Astrocyte of the spinal cord (primary cell): ENCODE results near the gene MEGF6.

Experiments used
- DNase-seq: peaks from one replicate; pipeline ENCODE4 v3.0.0; 2011; ENCODE audit warnings: low read depth, low spot score
- H3K4me3 ChIP-seq: 2 replicates; pipeline ENCODE4 v1.5.1; 2011; ENCODE audit warnings: low read depth, mild to moderate bottlenecking, low read length, moderate library complexity
- in situ Hi-C: cut with HindIII; loops from 2 replicates; pipeline ENCODE4 v1.10.0; 2017; ENCODE audit warnings: low sequenced_read_pairs
- TF ChIP-seq, protein P1 (sequence below): IDR thresholded peaks from 2 replicates; pipeline ENCODE4 v1.5.1; 2012; ENCODE audit warnings: low read depth, mild to moderate bottlenecking, low read length, inconsistent platforms

Gene MEGF6

DNA sequence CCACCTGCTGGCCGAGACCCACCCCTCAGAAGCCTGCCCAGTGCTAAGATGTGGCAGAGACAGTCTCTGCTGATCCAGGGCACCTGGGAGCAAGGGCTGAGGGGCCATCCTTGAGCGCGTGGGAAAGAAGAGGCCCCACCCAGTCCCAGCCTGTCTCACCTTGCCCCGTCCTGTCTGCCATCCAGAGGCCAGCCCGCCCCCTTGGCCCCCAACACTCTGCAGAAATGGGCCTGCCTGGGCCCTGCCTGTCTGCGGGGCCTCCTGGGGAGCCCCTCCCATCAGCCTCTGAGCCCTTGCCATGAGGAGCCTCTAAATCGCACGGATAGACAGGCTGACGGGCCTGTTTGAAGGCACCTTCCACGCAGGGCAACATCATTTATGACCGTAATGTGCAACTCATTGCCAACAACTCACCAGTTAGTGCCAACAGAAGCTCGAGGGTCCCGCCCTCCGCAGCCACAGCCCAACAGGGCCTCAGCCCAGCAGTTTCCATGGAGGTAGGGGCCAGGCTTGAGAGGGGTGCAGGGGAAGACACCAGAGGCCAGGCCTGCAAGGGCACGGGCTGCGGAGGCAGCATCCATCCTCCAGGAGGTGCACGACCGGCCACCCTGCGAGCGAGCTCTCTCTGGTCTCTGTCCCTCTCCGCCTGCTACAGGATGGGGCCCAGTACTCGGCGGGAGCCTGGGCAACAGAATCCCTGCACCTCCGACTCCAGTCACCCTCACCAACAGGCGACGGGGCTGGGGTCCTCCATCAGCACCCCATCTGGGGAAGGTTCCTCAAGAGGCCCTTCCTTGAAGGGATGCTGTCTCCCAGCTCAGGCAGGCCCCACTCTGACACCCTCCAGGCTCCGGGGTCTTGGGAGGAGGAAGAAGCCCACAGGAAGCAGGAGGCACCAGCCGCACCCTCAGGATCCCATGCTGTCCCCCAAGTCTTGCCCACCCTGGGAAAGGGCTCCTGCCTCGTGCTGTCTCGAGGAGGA lies 78.0 kb downstream of the MEGF6 start:
- TF ChIP-seq, protein P1, sequence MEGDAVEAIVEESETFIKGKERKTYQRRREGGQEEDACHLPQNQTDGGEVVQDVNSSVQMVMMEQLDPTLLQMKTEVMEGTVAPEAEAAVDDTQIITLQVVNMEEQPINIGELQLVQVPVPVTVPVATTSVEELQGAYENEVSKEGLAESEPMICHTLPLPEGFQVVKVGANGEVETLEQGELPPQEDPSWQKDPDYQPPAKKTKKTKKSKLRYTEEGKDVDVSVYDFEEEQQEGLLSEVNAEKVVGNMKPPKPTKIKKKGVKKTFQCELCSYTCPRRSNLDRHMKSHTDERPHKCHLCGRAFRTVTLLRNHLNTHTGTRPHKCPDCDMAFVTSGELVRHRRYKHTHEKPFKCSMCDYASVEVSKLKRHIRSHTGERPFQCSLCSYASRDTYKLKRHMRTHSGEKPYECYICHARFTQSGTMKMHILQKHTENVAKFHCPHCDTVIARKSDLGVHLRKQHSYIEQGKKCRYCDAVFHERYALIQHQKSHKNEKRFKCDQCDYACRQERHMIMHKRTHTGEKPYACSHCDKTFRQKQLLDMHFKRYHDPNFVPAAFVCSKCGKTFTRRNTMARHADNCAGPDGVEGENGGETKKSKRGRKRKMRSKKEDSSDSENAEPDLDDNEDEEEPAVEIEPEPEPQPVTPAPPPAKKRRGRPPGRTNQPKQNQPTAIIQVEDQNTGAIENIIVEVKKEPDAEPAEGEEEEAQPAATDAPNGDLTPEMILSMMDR: no peak
- in situ Hi-C loops: loop anchor here (25.0 kb wide), 1 partner anchor 104 kb away; the partner anchor contains the start of gene TPRG1L
- no peak for DNase-seq

DNA sequence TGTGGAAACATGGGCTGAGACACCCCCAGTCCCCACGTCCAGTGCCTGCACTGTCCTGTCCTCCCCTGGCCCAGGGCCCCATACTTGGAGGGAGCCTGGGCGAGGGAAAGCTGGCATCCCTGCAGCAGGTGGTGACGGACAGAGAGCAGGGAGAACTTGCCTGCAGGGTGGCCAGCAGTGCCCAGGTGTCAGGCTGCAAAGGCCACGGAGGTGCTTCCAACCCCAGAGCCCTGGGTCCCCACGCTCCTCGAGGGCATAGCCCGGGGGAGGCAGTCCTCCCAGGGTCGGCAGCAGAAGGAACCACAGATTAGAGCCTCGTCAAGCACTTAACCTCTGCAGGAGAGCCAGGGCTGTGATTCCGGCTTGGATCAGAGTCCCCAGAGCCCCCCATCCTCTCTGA lies 79.4 kb downstream of the MEGF6 start:
- TF ChIP-seq, protein P1: no peak
- no peak overlapping the region for H3K4me3 ChIP-seq
- no peak for DNase-seq
- in situ Hi-C loops: loop anchor here (25.0 kb wide), 1 partner anchor 105 kb away; the partner anchor contains the start of gene TPRG1L

More for the DNA sequence above, 78.0 kb downstream of the MEGF6 start:
- no peak overlapping the region for H3K4me3 ChIP-seq

DNA sequence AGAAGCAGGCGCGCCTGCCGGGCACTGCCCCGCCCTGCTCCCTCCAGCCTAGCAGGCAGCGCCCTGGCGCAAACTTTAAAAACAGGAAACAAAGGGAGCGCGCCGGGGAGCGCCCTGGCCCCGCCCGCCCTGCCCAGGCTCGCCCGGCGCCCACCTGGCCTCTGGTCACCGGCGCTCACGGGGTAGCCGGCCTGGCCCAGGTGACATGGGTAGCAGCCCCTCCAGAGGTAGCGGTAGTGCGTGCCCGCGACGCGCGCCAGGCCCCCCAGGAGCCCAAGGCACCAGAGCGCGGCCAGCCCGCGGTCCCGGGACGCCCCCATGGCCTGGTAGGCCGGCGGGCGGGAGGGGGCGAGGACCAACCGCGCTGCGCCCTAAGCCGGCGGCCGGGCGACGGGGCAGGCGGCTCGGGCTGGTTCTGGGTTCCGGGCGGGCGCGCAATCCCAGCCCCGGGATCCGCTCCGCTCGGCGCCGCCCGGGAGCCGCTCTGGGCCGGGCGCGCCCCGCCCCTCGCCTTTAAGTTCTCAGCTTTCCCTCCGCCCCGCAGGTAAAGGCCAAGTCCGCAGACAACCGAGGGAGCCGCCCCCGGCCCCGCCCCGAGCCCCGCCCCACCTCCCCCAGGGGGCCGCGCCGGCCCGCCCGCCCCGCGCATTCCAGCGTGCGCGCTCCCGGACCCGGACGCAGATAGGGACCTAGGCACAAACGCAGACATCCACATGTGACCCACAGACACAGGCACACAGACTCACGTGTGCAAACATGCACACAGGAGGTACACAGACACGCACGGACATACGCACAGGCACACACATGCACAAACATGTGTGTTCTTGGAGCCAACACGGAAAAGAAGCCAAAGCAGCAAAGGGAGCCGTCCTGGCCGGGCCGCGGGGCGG lies 80.1 kb downstream of the MEGF6 start:
- H3K4me3 ChIP-seq: peak overlapping the region; percentile 36
- in situ Hi-C loops: loop anchor here (25.0 kb wide), 1 partner anchor 106 kb away; the partner anchor contains the start of gene TPRG1L
- peak; percentile 33 for DNase-seq
- TF ChIP-seq, protein P1: no peak

DNA sequence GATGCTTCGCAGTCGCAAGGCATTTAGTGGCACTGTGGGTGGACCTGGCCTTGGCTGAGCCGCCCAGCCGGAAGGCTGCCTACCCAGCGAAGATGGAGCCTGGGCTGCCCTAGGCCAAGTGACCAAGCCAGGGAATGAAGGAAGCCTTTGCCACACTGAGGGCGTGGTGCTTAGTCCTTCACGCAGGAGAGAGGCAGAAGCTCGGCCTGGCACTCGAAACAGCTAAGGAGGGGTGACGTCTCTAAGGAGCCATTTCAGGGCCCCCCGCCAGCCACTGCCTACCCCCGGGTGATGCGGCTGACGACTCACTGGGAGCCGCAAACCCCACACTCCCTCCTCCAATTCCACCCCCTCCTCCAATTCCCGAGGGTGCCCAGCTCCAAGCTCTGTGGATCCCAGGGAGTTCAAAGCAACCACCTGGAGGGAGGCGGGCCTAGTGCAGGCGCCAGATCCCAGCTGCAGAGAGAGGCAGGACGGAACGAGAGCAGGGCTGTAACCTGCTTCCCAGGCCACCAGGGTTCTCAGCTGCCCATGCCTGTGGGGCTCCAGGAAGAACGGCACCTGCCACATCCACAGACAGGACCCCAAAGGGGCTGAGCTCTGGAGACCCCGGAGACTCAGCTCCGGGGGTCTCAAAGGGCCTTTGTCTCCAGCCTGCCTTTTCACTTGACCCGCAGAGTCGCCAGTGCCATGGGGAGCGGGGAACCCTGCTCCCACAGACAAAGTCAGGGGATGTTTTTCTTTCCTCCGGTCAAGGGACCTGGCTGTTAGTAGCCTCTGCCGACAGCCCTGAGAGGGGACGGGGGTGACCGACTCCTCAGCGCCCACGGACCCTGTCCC lies 81.0 kb downstream of the MEGF6 start:
- DNase-seq: no peak
- peak overlapping the region; percentile 36 for H3K4me3 ChIP-seq
- in situ Hi-C loops: loop anchor here (25.0 kb wide), 1 partner anchor 107 kb away; the partner anchor contains the start of gene TPRG1L
- TF ChIP-seq, protein P1: no peak

DNA sequence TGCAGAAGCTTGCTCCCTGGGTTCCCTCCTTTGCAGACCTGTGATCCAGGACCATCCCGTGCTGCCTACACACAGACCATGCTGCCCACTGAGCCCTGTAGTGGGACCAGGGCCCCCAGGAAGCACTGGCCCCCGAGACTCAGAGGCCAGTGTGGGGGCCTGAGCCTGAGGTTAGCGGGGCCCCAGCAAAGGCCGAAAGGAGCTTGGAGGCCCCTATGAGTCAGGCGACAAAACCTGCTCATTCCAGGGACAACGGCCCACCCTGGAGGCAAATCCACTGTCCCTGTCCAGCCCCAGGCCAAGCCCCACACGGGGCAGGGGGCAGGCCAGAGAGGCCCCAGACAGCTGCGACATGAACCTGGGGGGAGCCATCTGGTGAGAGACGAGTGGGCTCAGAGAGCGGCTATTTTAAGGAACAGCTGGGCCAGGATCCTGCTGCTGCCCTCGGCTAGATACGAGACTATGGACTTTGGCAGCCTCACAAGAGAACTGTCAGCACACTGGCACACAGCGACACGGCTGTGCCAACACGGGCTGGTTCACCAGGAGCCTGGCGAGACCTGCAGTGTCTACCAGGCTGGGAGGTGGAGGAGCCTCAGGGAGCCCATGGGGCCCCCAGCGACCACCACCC lies 82.1 kb downstream of the MEGF6 start:
- DNase-seq: no peak
- no peak overlapping the region for H3K4me3 ChIP-seq
- in situ Hi-C loops: loop anchor here (25.0 kb wide), 1 partner anchor 108 kb away; the partner anchor contains the start of gene TPRG1L
- TF ChIP-seq, protein P1: no peak
